GM18867 (cell line): ENCODE results near the gene SNX9.

ENCODE experiments used
- ATAC-seq: cut with Tn5 transposase; IDR thresholded peaks from one replicate; pipeline ENCODE4 v1.9.1; 2021; ENCODE audit warnings: mild to moderate bottlenecking, moderate library complexity; ENCODE audit not compliant: unreplicated experiment

SNX9 gene

DNA sequence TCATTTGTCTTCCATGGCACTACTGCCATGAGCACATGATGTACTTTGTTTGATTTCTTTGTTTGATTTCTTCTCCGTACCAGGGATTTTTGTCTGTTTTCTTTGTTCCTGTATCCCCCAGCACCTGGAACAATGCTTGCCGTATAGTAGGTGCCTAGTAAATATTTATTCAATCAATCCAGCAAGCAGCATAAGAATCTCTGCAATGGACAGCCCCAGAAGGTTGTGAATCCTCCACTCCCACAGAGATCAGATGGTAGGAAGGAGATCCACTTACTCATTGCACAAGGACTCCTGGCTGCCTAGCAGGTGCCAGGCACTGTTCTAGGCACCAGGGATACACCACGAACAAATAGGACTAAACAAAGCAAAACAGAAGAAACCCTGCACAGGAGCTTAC is 151.9 kb downstream of the SNX9 start:
- no peak for ATAC-seq

DNA sequence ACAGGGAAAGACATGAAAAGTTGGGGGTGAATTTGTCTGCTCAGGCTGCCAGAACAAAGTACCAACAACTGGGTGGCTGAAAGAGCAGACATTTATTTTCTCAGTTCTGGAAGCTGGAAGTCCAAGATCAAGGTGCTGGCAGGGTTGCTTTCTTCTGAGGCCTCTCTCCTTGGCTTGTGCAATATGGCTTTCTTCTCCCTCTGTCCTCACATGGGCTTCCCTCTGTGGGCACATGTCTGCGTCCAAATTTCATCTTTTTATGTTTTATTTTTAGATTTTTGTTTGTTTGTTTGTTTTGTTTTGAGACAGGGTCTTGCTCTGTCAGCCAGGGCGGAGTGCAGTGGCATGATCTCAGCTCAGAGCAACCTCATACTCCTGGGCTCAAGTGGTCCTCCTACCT is 152.4 kb downstream of the SNX9 start:
- no peak for ATAC-seq

DNA sequence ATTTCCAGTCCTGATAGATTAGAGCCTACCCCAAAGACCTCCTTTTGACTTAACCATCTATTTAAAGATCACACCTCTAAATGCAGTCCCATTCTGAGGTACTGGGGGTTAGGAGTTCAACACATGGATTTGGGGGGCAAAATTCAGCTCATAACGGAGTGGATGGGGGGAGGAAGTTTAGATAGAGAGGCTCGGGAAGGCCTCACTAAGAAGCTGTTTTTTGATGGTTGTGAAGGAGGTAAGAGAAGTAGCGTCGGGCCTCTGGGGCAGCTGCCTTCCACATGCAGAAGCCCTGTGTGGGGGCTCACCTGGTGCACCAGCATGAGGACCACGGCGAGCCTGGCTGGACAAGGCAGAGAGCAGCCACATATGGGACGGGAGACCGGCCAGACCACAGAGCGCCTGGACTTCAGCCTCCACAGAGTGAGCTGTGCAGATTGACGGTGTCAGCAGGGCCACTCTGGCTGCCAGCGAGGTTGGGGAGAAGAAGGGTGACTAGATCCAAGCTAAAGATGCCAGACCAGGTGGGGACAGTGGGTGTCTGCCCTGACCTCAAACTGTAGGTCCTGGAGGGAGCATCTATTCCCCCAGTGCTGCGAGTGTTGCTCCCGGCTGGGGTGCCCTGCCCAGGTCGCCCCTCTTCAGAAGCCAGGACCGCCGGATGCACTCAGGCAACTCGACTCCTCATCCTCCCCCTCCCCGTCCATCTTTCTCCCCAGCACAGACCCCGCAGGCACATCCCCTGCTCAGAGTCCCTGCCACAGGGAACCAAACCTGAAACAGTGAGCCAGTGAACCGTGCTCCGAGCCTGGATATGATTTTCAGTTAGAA is 153.5 kb downstream of the SNX9 start:
- ATAC-seq, result no peak

DNA sequence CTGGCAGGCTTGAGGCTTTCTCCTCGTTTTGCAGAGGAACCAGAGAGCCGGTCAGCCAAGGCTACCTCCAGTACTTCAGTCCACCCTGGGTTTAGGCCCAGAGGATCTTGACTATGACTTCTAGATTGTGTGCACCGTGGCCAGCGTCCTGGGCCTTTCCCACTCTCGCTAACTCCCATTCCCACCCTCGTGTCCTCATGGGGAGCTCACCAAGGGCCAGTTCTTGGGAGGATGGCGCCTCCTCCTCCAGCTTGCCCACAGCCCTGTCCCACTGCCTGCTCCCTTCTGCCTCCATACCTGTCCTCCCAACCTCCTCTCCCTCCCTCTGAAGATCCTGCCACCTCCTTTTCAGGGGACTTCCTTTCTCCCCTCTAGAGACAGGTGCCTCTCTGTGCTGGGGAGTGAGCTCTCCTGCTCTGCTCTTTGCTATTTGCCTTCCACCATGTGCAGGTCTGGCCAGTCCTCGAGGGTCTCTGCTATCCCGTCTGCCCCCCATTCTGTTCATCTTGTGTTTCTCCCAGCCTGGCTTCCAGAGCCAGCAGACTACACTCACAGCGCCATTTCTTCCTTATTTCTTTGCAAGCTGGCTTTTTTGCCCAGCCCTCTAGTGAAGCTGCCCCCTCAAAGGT is 154.2 kb downstream of the SNX9 start:
- no peak for ATAC-seq

DNA sequence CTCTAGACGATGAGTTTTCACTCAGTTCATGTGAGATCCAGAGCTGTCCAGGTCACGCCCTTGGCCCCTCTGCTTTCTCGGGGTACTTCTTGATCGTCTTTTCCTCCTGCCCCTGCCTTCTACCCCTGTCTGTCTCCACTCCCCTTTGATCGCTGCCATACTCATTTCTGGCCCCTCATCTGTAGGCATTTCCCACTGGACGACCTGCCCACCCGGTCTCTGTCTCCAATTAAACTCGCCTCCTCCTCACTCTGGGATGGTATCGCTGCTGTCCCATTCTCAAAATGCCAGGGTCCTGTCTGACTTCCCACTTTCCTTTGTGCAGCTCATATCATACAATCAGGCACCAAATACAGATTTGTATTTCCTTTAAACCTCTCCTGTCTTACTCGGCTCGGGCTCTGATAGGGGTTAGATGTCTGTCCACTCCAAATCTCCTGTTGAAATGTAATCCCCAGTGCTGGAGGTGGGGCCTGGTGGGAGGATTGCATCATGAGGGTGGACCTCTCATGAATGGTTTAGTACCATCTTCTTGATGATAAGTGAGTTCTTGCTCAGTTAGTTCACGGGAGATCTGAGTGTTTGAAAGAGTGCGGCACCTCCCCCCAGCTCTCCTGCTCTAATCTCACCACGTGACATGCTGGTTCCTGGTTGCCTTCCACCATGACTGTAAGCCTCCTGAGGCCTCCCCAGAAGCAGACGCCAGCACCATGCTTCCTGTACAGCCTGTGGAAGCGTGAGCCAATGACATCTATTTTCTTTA is 155.2 kb downstream of the SNX9 start:
- no peak for ATAC-seq

DNA sequence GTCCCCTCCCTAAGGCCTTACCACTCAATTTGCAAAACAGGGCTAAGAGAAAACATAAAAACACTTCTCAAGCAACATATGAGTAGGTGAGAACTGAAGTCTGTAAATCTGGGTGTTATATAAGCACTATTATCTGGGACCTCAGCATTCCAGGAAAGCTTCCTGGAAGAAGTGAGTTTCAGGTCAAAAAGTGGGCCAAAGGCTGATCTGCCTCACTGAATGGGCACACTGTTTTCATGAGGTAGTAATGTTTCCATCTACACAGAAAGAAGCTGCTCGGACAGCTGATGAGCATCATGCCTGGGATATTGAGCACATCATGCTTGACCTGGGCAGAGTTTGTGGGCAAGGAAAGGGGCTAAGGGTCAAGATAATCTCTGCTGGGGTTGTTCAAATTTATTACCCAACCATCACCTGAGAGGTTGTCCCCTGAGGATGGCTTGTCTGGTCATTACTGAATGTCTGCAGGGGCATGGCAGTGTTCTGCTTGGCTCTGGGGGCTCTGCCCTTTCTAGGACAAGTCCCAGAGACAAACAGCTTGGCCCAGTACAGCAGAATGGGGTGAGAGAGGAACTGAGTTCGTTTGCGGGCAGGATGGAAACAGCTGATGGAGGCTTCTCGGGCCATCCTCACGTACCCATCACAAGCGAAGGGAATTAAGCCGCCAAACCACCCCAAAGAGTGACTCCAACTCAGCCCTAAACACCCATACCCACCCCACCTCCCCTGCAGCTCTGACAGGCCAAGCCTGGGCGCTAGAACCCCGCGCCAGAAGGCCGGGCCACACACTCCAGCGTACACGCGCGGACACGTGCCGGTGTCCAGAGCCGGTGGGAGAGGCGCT is 157.5 kb downstream of the SNX9 start:
- no peak for ATAC-seq

DNA sequence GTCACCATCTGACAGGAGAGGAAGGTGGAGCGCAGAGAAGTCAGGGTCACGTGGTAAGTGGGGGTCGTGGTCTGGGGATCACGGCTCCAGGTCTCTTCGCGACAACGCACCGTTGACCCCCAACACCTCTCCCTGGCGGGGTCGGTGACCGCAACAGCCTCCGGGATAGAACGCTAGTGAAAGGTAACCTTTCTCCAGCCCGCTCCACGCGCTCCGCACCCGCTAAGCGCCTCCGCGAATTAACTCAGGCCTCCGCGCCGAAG is 158.0 kb downstream of the SNX9 start:
- ATAC-seq, result peak; percentile 10

DNA sequence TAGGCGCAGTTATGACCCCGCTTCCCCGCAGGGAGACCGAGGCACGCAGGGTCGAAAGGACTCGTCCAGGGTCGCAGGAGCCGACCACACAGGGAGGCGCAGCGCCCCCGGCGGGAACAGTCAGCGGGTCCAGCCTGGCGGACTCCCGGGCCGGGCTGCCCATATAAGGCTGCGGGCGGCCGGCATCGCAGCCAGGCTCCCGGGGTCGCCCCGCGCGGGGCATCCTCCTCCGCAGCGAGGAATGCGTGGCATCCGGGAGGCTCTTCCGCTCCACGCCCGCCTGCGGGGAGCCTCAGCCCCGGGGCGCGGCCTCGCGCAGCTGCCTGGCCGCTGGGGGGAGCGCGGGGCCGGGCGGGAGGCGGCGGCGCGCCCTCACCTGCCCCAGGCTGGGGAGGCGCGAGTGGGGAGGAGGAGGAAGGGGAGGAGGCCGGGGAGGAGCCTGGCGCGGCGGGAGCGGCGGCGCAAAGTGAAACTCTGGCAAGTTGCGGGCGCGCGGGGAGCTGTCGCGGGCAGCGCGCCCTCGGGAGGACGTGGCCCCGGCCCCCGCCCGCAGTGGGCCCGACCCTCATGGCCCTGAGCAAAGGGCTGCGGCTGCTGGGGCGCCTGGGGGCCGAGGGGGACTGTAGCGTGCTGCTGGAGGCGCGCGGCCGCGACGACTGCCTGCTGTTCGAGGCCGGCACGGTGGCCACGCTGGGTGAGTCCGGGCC is 158.5 kb downstream of the SNX9 start, which contains the start of gene SYNJ2:
Gene SYNJ2 (plus strand): TSS at position 469 of the 707 bp plus-strand sequence. CDS start 99 bp downstream, at position 568.
- ATAC-seq, result peak; percentile 87

DNA sequence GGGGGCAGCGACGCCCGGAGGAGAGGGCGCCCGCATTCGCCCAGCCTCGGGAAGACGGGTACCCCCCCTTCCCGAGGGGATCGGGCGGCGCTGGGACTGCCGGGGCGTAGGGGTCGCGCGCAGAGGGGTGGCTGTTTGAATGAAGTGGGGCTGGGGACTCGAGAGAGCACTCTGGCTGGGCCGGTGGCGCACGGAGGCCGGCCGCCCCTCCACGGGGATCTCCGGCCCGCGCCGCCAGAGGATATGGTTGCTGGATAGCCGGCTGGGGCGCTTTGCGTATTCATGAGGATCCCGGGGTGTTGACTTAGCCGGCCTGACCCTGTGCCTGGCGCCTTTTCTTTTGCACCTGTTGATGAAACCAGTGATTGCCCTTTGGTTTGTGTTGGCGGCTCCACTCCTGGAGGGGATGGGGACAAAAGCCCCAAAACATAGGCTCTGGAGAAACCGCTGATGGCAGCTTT is 159.1 kb downstream of the SNX9 start:
- peak; percentile 38 for ATAC-seq

DNA sequence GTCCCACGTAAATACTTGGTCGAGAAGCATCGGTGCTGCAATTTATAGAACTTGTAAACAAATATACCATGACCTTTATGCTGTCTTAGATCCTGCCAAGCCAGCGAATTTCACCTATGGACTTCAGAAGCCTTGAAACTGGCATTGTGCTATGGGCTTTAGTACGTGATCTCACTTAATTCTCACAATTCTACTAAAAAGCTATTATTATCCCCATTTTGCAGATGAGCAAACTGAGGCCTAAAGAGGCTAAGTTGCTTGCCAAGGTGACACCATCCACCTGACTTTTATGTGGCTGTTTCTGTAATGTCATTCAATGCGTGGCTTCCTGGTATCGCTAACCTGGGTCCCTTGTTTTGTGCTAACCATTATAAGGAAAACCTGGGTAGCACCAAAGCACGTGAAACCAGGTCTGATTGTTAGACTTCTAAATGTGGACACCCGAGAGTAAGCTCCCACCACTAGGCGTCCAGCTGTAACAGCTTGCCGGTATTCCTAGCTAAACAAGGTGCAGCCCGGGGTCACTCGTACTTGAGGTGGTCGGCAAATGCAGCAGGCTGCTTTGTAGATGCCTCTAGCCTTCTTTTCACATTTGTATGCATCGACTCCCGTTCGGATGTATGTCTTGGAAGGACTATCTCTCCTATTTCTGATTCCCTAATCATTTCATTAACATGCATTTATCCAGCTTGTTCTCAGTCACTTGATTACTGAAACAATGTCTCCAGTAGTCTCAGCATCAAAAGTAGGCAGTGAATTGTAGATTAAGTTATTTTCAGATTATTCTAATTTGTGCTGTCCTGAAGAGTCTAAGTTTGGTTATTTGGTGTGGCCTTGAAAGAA is 159.7 kb downstream of the SNX9 start:
- ATAC-seq, result no peak

DNA sequence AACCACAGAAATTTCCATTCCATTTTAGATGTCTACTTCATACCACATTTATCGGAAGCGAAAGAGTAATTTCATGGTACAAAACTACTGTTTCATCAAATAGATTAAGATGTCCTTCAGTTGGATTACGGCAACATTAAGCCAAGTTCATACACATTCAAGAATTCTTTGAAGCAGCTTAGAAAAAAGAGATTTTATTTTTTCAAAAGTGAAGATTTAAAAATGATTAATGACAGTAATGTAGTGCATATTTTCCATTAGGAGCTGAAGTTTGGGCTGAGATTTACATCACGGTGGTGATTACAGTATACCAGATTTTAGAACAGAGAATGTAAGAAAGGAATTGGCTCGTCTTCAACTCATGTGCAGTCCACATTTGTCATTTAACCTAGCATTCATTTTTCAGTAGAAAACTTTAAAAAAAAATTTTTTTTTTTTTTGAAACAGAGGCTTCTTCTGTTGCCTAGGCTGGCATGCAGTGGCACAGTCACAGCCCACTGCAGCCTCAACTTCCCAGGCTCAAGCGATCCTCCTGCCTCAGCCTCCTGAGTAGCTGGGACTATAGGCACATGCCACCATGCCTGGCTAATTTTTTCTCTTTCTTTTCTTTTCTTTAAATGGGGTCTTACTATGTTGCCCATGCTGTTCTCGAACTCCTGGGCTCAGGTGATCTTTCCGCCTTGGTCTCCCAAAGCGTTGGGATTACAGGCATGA is 160.5 kb downstream of the SNX9 start:
- no peak for ATAC-seq

DNA sequence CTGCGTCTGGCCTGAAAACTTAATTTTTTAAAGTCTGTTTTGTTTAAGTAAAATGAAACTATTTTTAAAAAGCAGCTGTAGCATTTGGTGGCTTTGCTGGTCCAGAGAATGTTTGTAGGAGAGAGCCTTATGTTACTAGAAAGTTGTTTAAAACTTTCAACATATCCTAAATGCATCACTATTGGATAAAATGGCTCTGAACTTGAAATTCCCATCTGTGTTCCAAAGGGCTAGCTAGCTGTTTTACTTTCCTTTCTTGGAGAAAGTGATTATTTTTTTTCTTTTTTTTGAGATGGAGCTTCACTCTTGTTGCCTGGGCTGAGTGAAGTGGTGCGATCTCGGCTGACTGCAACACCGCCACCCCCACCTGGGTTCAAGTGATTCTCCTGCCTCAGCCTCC is 161.1 kb downstream of the SNX9 start:
- ATAC-seq, result no peak

DNA sequence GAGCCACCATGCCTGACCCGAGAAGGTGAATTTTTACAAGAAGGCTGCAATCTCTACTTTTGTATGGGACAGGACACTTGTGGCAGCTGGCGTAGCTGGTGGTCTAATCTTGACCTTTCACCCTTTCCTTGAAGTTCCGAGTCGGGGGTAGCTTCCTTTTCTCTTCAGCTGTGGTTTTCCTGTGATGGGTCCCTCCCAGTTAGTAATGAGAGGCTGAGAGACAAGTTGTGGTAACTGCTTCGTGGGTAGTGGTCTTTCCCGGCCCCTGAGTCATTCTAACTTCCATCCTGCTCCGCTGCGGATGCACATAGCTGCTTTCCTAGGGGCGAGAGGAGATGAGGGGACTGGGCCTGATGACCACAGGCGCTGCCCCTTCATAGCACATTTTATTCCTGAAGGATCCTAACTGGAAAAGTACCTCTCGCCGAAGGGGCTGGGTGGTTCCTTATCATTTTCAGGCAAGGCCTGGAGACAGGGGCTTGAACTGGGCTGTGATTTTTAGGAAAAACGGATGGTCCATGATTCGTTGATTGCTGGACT is 161.7 kb downstream of the SNX9 start:
- no peak for ATAC-seq

DNA sequence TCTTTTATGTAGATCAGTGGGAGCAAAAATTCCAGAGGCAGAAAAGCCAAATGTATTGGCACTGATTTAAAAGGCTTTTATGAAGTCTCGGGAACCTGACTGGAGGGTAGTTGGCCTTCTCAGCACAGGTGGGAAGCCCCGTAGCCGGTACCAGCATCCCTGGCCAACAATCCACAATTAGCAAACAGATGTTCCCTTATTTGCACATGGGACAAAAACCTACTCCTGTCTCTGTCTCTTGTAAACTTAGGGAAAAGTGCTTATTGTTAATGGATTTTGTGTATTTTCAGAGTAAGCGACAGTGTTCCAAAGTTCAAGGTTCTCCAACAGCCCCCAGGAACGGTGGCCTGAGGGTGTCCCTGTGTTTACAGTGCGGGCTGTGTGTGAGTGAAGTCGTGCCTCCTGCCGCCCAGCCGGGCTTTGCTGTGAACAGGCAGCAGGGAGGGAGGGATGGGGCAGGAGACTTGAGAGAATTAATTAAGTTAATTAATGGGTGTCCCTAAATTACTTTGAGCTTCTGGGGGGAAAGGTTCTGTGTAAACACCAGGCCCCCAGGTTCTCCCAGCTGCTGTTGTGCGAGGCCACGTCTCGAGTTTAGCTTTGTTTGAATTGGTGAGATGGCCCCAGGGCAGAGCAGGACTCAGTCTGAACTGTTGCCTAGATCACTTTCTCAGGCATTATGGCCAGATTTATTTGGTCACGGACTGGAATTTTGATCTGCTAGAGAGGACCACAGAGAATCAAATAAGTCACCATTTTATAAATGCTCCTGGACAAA is 162.5 kb downstream of the SNX9 start:
- no peak for ATAC-seq

DNA sequence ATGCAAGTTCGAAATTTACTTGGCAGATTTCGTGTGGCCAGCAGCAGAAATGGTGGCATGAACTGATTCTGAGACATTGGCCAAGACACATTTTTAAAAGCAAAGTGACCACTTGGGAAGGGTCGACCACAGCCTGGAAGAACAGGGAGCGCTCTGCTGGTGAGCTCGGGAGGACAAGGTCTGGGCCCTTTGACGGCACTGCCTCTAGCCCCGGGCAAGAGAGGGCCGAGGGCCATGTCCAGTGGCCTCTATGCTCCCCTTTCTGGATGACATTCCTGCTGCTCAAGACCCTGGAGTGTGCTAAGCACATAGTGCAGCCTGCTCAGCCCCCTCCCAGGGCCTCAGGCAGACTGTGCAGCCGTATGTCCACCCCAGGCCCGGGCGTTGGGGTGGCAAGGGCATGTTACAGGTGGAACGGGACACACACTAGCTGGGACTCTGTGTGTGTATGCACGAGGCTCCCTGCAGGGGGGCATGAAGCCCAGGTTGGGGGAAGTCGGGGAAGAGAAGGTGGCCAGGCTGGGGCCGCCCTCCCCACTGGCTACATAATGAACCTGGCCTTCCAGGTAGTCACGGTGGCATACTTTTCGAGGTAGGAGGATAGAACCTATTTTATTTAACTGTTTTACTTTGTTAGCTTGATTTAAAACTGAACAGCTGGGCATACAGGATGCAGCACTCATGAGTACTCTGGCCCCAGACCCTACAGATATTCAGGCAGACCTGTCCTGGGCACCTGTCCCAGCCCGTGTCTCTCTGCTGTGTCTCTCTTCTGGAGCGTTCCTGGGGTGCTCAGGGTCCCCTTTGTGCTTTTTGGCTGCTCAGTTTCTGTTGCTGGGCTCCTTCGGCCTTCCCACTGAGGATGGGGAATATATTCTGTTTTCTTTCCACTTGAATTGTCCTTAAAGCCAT is 165.0 kb downstream of the SNX9 start:
- no peak for ATAC-seq

DNA sequence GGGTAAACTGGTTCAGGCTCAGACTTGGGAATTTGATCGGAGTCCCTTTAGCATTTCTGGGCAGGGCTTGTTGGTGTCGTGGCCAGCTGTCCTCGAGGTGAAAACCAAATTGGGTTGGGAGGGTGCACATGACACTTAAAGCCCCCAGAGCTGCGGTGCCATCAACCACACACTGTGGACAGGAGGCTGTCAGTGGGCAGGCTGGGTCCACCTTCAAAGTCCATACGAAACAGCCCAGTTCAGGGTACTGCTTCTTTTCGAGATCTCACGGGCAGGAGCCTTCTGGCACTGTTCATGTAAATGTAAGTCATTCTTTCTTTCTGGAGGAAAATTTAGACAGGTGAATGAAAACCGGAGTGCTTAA is 165.6 kb downstream of the SNX9 start:
- ATAC-seq, result no peak
